ENCODE measurements around the gene EFL1.

Gene EFL1

DNA sequence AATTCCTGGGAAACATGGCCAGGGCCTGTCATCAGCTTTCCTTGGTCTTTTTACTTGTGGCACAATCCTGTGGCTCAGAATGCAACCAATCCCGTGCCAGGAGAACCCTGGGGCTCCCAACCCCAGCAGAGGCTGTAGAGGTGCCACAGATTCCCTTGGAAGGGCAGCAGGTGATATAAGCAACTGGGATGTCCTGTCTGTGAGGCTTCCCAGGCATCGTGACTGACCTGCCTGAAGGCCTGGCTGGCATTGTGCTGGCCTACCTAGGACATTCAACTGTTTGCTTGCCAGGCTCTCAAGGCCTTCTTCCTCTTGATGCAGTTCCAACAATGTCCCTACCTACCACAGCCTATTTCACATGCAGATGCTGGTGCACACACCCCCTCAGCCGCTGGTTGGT, 144.5 kb downstream of the EFL1 start:
- DNase-seq: no peak

GRCh38 chr15:82117296-82117695, 145.2 kb downstream of the EFL1 start:
- DNase-seq: no peak

DNA sequence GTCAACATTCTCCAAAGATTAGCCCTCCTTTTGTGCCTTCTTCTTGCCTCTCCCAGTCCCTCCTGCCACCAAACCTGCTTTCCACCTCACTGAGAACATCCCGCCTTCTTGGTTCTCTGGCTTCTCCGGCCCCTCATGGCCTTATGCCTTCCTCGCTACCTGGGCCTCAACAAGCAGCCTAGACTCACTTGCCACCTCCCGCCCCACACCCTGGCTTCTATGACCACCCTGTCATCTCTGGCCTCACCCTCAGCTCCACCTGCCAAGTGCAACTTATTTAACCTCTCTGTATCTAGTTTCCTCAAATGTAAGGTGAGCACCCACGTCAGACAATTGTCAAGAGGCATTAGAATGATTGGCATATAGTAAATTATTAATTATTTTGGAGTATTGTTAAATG, 147.9 kb downstream of the EFL1 start:
- no peak for DNase-seq

DNA sequence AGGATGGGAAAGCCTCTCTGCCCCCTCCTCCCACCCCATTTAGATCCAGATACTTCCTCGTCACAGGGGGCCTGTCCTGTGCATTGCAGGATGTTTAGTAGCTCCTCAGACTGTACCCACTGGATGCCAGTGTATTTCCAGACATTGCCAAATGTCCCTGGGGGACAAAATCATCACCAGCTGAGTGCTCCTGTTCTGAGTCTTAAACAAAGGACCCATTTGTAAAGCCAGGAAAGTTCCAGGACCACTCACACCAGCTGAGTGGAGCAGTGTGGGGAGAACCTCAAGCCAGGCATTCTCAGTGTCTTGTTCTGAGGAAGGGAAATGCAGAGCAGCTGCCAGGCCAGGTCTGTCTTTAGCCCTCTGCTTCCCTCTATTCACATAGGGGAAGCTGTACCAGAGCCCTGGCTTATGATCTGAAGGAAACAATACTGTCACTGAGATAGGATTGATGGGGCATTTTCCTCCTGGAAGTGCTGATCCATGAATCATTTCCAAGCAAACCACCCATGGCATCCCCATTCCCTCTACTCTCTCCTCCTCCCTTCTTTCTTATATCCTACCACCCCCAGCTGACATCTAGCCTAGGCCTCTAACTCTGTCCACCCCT, 149.3 kb downstream of the EFL1 start:
- peak; percentile 63 for DNase-seq

- peak; percentile 96 for DNase-seq
Measured at GRCh38 chr15:82111918-82112317, 150.6 kb downstream of the EFL1 start.

DNA sequence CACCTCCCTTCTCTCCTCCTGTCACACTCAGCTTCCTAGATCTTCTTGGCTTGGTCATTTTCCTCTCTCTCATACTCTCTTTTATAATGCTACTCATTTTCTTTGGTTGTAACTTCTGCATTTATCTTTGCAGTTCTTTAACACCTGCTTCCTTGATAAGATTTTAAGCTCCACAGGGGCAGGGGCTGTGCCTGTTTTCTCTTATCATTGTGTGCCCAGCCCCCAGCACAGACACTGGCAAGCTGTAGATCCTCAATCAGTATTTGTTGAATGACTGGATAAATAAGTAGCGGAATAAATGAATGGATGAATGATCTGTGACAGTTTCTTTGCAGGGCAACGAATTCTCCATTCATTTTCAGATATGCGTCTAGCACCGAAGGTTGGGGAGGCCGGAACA, 152.4 kb downstream of the EFL1 start:
- no peak for DNase-seq

DNA sequence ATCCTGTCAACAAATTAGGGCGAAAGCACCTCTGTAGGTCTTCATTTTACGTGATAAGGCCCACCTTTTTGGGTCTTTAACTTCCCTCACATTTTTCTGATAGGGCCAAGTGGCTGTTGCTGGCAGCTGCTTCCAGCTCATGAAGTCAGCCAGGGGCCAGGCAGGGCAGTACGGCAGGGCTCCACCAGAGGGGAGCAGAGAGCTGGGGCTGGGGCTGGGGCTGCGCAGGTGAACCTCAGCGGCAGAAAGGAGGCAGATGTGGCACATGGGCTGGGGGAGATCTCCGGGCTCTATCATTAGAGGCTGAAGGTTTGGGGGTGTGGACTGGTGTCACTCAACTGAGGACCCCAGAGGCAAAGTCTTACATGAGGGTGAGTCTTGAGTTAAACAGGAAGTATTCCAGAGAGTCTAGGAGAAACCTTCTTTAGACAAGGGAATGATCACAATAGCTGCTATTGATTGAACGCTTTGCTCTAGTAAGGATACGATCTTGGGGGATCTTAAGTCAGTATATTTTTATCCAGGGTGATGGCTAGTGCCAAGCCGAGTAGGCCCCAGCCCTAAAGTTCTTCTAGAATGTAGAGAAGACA, 153.9 kb downstream of the EFL1 start:
- DNase-seq: peak; percentile 49

DNA sequence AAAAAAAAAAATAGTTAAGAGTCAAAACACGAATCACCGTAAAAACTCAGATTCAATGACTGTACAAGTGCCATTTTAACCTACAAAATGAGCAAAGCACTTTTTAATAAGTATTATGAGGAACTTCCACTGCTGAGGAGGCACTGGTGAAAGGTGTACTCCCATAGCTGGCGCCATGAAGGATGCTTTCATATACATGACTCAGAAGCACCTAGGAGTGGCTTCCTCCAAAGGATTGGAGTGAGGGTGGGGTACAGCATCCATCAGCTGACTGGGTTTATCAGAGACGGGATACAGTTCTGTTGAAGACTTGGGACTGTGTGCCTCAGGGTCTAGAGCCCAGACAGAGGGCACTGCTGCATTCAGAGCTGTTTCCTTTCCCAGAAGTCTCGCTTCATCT, 155.9 kb downstream of the EFL1 start:
- DNase-seq: no peak

- peak; percentile 89 for DNase-seq
Measured at GRCh38 chr15:82105451-82106215, 156.9 kb downstream of the EFL1 start.

DNA sequence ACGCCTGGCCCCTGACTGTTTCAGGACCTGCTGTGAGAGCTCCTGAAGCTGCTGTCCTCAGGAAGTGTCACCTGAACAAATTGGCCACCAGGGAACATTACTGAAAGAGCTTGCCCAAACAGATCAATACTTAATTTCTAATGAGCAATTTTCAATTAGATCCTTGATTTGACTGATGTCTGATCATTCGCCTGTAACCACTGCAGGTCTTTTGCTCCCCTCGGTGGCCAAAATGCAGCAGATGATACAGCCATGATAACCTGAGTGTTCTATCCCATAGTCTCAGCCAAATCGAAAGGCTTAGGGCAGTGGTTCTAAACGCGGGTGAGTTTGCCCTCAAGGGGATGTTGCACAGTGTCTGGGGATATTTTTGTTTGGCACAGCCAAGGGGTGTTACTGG, 159.1 kb downstream of the EFL1 start:
- no peak for DNase-seq

GRCh38 chr15:82100111-82100929, 162.2 kb downstream of the EFL1 start:
- DNase-seq: peak; percentile 66

- DNase-seq: no peak
Measured at GRCh38 chr15:82098674-82099073, 163.9 kb downstream of the EFL1 start.

- DNase-seq: no peak
Measured at GRCh38 chr15:82095803-82096202, 166.7 kb downstream of the EFL1 start.

DNA sequence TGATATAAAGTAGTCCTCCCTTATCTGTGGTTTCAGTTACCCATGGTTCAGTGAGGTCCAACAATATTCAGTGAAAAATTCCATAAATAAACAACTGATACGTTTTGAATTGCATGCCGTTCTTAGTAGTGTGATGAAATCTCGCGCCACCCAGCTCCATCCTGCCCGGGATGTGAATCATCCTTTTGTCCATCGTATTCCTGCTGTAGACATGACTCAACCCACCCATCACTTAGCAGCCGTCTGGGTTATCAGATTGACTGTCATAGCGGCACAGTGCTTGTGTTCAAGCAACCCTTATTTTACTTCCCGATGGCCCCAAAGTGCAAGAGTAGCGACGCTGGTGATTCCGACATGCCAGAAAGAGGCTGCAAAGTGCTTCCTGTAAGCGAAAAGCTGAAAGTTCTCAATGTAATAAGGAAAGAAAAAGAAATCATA, 168.7 kb downstream of the EFL1 start:
- DNase-seq: peak; percentile 86

- no peak for DNase-seq
Measured at GRCh38 chr15:82093325-82093724, 169.2 kb downstream of the EFL1 start.

DNA sequence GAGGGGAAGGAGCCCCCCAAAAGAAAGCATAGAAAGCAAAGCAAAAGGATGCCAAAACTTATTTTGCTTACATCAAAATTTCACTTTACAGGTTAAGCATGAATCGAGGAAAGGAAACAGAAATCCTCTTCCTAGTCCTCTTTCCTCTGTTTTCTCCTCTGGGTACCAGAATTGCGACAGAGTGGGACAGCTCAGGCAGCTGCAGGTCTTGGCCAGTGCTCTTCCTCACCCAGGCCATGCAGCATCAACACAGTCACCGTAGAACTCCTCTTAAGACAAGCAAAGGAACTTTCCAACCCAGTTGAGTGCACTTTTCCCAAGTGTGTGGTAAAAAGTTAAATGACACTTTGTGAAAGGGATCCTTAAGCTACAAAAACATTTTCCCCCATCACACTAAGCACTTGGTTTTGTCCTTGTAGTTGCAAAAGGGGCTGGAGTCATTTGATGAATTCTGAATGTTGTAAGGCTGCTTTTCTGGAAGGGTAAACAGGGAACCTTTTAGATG, 170.8 kb downstream of the EFL1 start:
- no peak for DNase-seq

DNA sequence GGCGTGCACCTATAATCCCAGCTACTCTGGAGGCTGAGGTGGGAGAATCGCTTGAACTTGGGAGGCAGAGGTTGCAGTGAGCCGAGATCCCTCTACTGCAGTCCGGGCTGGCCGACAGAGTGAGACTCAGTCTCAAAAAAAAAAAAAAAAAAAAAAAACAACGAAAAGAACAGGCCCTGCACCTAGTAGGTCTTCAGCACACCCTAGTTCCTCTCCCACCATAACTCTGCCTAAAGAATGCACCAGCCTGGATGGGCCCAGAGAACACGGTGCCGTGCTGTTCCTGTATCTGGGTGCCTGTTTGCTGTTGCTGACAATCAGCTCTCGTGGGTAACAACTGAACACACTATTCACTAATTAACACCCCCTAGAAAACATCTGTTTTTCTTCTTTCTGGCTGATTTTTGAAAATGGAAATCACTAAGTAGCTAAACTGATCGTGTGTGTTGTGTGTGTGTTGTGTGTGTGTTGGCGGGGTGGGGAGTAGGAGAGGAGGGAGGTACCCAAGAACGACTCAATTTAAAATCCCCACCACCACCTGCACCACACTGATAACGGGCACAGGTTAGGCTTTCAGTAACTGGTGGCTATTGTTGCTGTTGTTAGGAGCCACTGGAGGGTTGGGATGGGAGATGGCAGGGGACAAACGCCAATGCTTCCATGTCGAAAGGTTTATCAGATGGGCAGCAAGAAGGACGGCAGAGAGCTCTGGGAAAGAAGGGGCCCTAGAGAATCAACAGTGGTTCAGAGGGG, 176.1 kb downstream of the EFL1 start:
- no peak for DNase-seq

- peak; percentile 94 for DNase-seq
Measured at GRCh38 chr15:82081914-82082762, 180.4 kb downstream of the EFL1 start.

- no peak for DNase-seq
Measured at GRCh38 chr15:82080774-82081173, 181.8 kb downstream of the EFL1 start.

All from fibroblast of skin of abdomen (primary cell).